AG04449 (cell line): Measurements from ENCODE around the gene URAD.

Experiments
- CTCF ChIA-PET: fragments of 350-600 bp; formaldehyde crosslinking; extraction: SDS; loops from one replicate; lab custom pipeline; 2021; ENCODE audit warnings: antibody characterized with exemption; lab: Yijun Ruan, JAX
- POLR2A ChIA-PET: fragments of 400-600, 350-600 bp; formaldehyde crosslinking; extraction: SDS; loops from one replicate; lab custom pipeline; 2020; ENCODE audit warnings: antibody characterized with exemption, inconsistent platforms; lab: Yijun Ruan, JAX
- DNase-seq: peaks from one replicate; pipeline ENCODE4 v3.0.0-alpha.2; 2010; ENCODE audit warnings: low read depth, low spot score
- H3K4me3 ChIP-seq: 2 replicates; pipeline ENCODE4 v1.5.1; 2011; ENCODE audit warnings: low read depth, mild to moderate bottlenecking, control low read depth, low read length
- TF ChIP-seq, protein P1 (sequence below): IDR thresholded peaks from one replicate; pipeline ENCODE4 v1.5.1; 2011; ENCODE audit warnings: mild to moderate bottlenecking, moderate library complexity, low read length, control low read depth, inconsistent platforms; ENCODE audit not compliant: insufficient read depth; ENCODE audit errors: missing control alignments

Gene URAD

DNA sequence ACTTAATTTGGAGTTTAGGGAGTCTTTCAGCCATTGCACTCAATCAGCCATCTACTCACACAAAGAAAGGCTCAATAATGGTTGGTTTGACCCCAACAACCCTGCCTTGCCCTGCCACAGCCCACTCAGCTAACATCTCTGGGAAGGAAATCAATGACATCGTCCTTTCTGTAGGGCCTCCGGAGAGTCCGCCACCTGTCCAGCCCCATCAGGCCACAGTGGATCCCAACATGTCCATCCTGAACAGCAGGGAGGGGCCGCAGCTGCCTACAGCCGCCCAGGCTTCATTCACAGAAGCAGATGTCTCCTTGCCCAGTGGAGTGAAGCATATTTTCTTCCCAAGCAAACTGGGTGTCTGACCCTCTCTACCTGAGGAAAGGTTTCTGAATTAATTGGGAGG, 15.2 kb downstream of the URAD start:
- ChIA-PET CTCF (interaction anchor here (0.7 to 2.0 kb wide), 5 partner anchors 13 to 612 kb away, joined by 3 to 9 read pairs (median 3); no protein-coding TSS in a partner anchor), POLR2A (no interaction called here)
- DNase-seq = no peak
- H3K4me3 ChIP-seq = no peak overlapping the region
- TF ChIP-seq, protein P1, sequence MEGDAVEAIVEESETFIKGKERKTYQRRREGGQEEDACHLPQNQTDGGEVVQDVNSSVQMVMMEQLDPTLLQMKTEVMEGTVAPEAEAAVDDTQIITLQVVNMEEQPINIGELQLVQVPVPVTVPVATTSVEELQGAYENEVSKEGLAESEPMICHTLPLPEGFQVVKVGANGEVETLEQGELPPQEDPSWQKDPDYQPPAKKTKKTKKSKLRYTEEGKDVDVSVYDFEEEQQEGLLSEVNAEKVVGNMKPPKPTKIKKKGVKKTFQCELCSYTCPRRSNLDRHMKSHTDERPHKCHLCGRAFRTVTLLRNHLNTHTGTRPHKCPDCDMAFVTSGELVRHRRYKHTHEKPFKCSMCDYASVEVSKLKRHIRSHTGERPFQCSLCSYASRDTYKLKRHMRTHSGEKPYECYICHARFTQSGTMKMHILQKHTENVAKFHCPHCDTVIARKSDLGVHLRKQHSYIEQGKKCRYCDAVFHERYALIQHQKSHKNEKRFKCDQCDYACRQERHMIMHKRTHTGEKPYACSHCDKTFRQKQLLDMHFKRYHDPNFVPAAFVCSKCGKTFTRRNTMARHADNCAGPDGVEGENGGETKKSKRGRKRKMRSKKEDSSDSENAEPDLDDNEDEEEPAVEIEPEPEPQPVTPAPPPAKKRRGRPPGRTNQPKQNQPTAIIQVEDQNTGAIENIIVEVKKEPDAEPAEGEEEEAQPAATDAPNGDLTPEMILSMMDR = no peak

DNA sequence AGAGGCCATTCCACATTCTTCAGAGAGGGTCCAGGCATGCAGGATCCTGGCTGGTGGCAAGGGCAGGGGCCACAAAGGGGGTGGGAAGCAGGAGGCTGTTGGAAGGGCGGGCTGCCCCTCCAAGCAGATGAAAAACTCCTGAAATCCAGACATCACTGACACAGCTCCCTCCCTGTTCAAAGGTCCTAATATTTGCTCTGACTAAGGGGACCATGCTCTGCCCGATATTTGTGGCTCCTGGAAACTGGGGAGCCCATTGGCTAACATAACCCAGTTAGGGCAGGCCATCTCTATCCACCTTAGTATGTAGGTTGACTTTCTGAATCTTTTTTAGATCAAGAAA, 16.0 kb downstream of the URAD start:
- H3K4me3 ChIP-seq = no peak overlapping the region
- ChIA-PET CTCF (interaction anchor here (1.0 to 3.4 kb wide), 6 partner anchors 11 to 611 kb away, joined by 3 to 17 read pairs (median 7); no protein-coding TSS in a partner anchor), POLR2A (no interaction called here)
- DNase-seq = no peak
- TF ChIP-seq, protein P1 = no peak

DNA sequence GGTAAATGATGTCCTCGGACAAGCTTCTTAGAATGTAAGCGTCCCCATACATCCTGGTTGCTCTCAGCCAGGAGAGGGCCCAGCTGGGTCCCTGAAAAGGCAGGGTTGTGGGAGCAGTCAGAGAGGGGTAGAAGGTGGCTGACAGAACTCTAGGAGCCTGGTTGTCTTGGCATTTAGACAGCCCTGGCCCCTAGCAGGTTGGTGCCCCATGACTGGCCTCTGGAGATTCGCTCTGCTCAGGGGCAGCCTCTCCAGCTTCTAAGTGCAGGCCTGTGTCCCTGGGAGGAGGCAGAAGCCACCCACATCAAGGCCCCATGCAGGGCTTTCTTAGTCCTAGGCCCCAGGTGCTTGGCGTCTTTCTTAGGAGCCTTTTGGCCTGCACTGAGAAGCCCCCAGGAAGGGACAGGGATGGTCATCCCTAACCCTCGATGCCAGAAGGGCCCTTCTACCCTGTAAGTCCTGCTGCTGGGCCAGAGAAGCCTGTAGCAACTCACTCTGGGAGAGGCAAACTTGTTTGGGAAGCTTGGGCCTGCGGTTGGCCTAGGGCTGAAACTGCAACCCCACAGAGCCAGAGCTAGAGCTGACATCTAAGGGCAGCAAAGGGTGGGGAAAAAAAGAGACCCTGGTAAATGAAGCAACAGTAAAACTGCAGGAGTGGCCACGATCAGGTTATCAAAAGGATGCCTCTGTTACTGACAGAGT, 16.6 kb downstream of the URAD start:
- CTCF ChIA-PET = interaction anchor here (1.1 to 3.4 kb wide), 6 partner anchors 9 to 610 kb away, joined by 3 to 17 read pairs (median 7); no protein-coding TSS in a partner anchor
- H3K4me3 ChIP-seq = no peak overlapping the region
- TF ChIP-seq, protein P1 = no peak
- no peak for DNase-seq
- POLR2A ChIA-PET = interaction anchor here (0.9 kb wide), 1 partner anchor 51 kb away, joined by 3 read pairs; no protein-coding TSS in a partner anchor

DNA sequence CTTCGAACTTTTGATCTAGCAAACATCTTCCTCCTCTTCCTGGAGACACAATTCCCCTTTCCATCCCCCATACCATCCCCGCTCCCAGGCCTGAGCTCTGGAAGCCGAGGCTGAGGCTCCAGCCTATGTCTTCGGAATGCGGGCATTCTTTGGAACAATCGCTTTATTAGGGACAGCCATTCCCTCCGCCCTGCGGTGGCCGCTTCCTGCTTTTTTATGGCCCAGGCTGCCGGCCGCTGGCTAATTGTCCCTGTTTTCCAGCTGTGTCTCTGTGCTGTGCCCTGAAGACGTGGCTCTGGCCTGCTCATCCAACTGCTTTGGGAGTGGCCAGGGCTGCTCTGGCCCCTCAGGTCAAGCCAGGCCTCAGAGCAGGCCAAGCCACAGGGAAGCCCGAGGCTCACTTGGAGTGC, 17.3 kb downstream of the URAD start:
- no peak overlapping the region for H3K4me3 ChIP-seq
- POLR2A ChIA-PET = interaction anchor here (0.9 kb wide), 1 partner anchor 50 kb away, joined by 3 read pairs; no protein-coding TSS in a partner anchor

DNA sequence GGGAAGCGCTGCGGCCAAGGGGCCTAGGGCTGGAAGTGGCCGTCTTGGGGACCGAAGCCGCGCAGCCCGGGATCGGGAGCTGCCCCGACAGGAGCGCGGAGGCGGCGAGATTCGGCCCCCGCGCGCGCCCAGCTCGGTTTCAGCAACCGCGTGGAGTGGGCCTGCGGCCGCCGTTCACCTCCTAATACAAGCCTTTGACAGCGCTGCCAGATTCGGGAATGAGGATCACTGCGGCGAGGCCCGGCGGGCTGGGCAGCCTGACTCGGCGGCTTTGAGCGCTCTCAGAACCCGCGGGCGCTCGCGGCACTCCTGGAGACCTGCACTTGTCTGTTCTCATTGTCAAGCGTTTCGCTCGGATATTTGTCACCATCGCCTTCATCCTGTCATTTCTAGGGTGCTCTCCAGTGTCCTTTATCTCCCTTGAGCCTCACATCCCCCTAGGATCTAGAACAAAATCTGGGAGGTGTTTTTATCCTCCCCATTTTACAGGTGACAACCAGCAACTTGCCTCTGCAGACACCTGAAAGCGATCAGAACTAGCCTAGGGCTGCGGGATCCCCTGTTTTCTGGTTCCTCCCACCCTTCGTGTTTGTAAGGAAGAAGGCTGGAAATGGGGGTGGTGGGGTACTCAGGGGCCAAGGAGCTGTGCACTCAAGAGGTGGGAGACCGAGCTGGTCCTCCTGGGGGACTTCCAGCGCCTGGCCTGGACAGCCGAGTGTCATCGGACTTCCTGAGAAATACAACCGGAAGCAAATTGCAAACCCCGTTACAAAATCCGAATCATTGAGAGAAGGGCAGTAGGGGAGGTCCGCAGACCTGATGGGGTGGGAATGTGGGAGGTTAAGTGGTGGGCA, 17.9 kb downstream of the URAD start:
- no peak for DNase-seq
- no peak overlapping the region for H3K4me3 ChIP-seq
- POLR2A ChIA-PET = interaction anchor here (0.9 kb wide), 1 partner anchor 50 kb away, joined by 3 read pairs; no protein-coding TSS in a partner anchor
- CTCF ChIA-PET = interaction anchor here (0.6 to 3.4 kb wide), 7 partner anchors 10 to 608 kb away, joined by 3 to 17 read pairs (median 3); no protein-coding TSS in a partner anchor
- TF ChIP-seq, protein P1 = no peak

More for the DNA sequence above, 17.3 kb downstream of the URAD start:
- DNase-seq = no peak
- CTCF ChIA-PET = interaction anchor here (1.1 to 3.4 kb wide), 6 partner anchors 10 to 610 kb away, joined by 3 to 17 read pairs (median 8); no protein-coding TSS in a partner anchor
- TF ChIP-seq, protein P1 = no peak
